ENCODE measurements around the gene MED13L.

MED13L gene

DNA sequence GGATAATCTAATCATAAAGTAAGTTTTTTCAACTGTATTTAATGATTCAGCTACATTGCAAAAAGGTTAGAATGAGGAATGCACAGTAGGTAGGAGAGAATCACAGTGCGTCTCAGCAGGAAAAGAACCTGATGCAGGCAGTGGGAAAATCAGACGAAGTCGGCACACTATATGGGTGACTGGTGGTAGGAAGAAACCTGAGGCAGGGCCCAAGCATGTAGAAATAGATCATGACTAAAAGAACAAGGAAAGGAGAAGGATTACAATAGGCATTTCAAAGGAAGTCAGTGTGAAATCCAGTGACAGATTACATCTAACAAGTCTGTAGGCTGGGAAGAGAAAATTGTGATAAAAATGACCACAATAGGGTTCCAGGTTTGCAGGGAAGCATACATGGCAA, 267.0 kb downstream of the MED13L start:
- TF ChIP-seq CTCF (IDR thresholded peaks at IDR 0.05; ENCODE audit: low read depth, low read length): no peak
- no peak for DNase-seq (ENCODE audit: extremely low read depth, low read depth)

DNA sequence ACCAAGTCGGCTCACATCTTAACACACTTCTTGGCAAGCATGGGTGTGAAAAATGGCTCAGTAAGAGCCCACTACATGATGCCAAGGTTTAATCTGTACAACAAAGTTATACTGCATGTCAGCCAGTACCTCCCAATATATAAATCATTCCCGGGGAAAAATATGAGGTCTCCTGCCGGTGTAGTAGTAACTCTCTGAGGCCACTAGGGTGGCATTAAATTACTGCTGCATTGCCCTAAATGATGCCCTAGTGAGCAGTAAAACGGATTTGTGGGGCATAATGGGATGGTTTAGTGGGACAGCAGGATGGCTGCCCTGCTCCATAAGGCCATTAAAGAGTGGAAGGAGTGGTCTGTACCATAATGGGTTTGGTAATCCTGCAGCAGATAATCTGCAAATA, 267.7 kb downstream of the MED13L start:
- peak; percentile 6 for TF ChIP-seq CTCF (IDR thresholded peaks at IDR 0.05; ENCODE audit: low read depth, low read length)
- no peak for DNase-seq (ENCODE audit: extremely low read depth, low read depth)

GRCh38 chr12:116006141-116006540, 271.4 kb downstream of the MED13L start:
- no peak for TF ChIP-seq CTCF (IDR thresholded peaks at IDR 0.05; ENCODE audit: low read depth, low read length)
- DNase-seq (ENCODE audit: extremely low read depth, low read depth): no peak

- TF ChIP-seq CTCF (IDR thresholded peaks at IDR 0.05; ENCODE audit: low read depth, low read length): no peak
- no peak for DNase-seq (ENCODE audit: extremely low read depth, low read depth)
Measured at GRCh38 chr12:116002890-116003536, 274.5 kb downstream of the MED13L start.

DNA sequence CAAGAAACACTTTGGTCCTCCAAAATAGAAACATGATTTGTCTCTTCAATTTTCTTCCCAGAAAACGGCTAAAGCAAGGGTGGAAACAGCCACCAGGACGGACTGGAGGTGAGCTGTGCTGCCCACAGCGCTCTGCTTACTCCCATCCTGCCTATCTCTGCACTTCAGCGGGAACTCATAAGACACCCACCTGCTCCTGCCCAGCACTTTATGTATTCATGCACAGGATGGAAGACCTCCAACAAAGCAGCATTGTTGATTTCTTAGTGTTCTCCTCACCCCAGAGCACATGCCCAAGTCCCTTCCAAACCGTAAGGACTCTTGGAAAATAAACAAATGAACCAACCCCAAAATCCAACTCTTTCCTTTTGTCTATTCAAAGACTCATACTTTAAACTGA, 277.2 kb downstream of the MED13L start:
- TF ChIP-seq CTCF (IDR thresholded peaks at IDR 0.05; ENCODE audit: low read depth, low read length): no peak
- DNase-seq (ENCODE audit: extremely low read depth, low read depth): no peak

DNA sequence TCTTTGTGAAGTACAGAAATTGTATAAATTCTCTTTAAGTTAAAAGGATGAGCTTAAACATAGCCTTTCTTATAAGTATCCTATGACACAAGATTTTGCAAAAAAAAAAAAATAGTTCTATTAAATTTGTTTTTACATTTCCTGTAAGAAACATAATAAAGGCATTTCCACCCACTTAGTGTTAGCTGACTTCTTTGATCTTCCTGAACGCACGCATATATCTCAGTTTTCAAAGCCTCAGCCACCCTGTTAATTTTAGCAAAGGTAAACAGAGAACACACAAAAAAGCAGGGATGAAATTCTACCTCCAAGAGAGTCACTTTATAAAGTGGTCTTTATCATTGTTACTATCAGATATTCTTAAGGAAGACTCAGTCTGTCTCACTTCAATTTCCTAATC, 277.9 kb downstream of the MED13L start:
- DNase-seq (ENCODE audit: extremely low read depth, low read depth): no peak
- no peak for TF ChIP-seq CTCF (IDR thresholded peaks at IDR 0.05; ENCODE audit: low read depth, low read length)

- no peak for DNase-seq (ENCODE audit: extremely low read depth, low read depth)
- no peak for TF ChIP-seq CTCF (IDR thresholded peaks at IDR 0.05; ENCODE audit: low read depth, low read length)
Measured at GRCh38 chr12:115998794-115999478, 278.6 kb downstream of the MED13L start.
